Raji (cell line): ENCODE data around the gene RAB26.

Experiments used
- POLR2A ChIP-seq: IDR thresholded peaks from 2 replicates; pipeline ENCODE4 v1.6.1; 2011; ENCODE audit warnings: low read depth, low read length, control low read depth; ENCODE audit not compliant: insufficient read depth

Gene RAB26

GRCh38 chr16:2147981-2148671 is at the start of gene RAB26:
TSS of gene RAB26 (plus strand) at chr16:2148625. CDS start at chr16:2148784, 159 bp downstream.
- no peak for TF ChIP-seq POLR2A

DNA sequence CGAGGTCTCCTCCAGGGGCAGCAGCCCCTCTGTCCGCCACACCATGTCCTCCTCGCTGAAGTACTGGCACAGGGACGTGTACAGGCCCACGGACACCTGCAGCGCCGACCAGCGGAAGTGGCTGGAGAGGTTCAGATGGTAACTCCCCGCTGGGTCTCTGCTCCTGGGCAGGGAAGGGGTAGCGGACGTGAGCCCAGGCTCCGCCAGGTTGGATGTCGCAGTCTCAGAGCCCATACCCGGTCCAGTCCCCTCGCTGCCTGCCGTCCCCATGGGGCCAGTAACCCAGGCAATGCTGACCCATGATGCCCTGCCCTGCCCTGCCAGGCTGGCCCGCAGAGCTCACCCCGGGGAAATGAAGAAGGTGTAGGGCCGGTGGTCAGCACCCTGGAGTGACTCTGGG is 46.0 kb upstream of the RAB26 start:
- no peak for TF ChIP-seq POLR2A

DNA sequence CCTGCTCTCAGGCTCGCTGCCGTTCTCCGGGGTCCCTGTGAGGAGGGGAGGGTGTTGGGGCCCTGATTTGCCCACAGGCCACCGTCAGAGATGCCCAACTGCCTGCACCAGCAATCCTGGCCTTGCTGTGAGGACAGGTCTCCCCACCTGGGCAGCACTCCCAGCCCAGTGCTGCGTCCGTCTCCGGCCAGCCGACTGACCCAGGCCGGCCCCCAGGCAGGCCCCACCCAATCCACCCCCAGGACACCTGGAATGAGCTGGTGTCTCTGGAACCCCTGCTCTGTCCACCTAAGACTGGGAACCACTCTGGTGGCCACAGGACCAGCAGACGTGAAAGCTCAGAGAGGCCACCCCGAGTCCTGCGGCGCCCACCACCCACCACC is 32.8 kb upstream of the RAB26 start:
- no peak for TF ChIP-seq POLR2A

GRCh38 chr16:2121853-2122252 is 26.6 kb upstream of the RAB26 start:
- no peak for TF ChIP-seq POLR2A

- TF ChIP-seq POLR2A: no peak
Observed at GRCh38 chr16:2122429-2122828, 26.0 kb upstream of the RAB26 start.

DNA sequence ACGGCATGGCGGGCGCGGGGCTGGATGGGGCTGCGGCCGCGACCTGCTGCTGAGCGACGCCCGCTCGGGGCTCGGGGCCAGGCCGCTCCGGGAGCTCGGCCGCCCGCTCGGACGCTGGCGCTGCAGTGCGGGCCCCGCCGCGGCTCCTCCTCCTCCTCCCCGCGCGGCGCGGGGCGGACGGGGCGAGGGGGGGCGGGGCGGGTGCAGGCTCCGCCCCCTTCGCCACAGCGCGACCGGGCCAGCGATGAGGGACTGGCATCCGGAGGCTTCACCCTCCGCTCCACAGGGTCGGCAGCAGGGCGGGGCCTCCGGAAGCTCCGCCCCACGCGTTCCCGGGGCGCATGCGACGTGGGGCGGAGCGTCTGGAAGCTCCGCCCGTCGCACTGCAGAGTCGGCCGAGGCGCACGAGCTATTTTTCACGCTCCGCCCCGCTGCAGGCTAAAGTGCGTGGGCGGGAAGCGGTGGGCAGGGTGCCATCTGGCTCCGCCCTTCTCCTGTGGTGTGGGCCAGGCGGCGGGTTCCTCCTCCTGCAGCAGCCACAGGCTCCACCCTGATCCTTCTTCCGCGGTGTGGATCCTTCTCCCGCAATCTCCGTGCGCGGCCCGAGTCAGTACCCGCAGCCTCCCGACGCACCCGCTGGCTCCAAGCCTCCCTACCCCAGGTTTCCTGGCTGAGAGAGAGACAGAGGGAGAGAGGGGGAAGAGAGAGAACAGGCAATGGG is 12.5 kb upstream of the RAB26 start, which contains the start of gene PKD1:
Gene PKD1, minus strand, starts transcription at position 129 of the 721 bp plus-strand sequence. CDS start 209 bp downstream, outside the sequence.
- peak; percentile 48 for TF ChIP-seq POLR2A

- no peak for TF ChIP-seq POLR2A
Observed at GRCh38 chr16:2142942-2143877, 5.2 kb upstream of the RAB26 start.

- no peak for TF ChIP-seq POLR2A
Observed at GRCh38 chr16:2143878-2144485, 4.4 kb upstream of the RAB26 start.

GRCh38 chr16:2145843-2146242 is 2.6 kb upstream of the RAB26 start:
- TF ChIP-seq POLR2A: no peak

- no peak for TF ChIP-seq POLR2A
Observed at GRCh38 chr16:2147378-2147777, 1.0 kb upstream of the RAB26 start.

DNA sequence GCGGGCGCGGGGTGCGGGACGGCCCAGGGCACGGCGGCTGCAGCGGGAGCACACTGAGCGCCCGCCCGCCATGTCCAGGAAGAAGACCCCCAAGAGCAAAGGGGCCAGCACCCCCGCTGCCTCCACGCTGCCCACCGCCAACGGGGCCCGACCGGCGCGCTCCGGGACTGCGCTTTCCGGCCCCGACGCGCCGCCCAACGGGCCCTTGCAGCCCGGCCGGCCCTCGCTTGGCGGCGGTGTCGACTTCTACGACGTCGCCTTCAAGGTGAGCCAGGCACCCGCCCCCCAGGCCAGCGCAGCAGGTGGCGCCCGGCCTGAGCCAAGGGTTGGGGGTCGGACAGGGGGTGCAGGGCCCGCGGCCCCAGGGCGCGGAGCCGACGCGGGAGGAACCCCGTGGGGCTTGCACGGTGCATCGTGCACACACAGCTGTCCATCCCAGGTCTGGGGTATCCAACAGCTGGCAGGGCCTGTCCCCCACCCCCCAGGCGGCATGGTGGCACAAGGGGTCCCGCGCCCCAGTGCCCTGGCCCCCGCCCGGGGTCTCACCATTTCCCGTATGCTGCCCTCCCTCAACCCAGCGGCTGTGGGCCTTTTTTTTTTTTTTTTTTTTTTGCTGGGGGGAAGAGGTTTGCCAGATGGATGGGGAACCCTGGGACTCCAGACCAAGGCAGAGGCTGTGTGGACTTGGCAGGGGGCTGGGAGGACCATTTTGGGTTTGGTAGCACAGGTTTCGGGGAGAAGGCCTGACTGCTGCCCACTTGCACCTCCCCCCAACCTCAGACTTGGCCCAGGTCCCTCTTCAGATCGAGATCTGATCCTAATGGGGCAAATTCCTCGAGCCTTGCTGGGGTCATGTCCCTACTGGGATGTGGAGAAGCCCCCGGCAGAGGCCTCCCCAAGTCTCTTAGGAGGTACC is 547 bp downstream of the RAB26 start:
- TF ChIP-seq POLR2A: no peak; the same call in 1 of the 2 replicates

DNA sequence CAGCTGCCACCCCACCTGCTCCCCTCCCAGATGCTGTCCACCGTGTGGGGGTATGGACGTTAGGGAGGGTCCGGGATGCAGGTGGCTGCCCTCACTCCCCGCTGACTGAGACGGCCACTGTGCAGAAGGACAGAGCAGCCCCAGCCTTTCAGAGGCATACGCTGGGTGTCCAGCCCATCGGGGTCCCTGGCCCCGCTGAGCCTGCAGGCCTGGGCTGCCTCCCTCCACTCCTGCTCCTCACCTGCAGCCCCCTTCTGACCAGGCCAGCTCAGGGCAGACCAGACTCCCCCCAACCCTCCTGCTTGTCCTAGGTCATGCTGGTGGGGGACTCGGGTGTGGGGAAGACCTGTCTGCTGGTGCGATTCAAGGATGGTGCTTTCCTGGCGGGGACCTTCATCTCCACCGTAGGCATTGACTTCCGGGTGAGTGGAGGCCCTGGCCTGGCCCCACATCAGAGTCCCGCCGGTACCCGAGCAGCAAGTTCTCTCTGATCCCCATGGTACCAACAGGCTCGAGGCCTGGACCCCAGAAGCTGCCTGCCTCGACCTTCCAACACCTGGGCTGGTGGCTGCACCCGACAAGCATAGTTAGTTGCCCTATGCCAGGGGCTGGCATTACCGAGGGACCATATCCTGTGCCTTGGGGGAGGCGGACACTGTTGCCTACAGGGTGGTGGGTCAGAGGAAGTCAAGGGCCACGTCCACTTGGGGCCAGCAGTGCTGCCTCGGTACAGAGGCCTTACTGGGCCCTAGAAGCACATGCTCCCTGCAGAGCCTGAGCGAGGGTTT is 1.4 kb downstream of the RAB26 start:
- peak; percentile 35 for TF ChIP-seq POLR2A

- peak; percentile 37; the same call in 1 of the 2 replicates for TF ChIP-seq POLR2A
Observed at GRCh38 chr16:2150418-2151187, 2.2 kb downstream of the RAB26 start.
